K562 (cell line): ENCODE measurements around the gene ITGAE. TPM values are rescaled to one million over a fixed set of nuclear protein-coding genes. Genes with fewer than 3 reads are reported as not detected.

Experiments
- ARNT ChIP-seq, 2 experiments: fragments of 450-650 bp; IDR thresholded peaks; 2 replicates each; pipeline ENCODE4 v1.6.1; 2016; ENCODE audit warnings: mild to moderate bottlenecking in 1 of 2
- BRD9 ChIP-seq: fragments of 450-650 bp; IDR thresholded peaks from 2 replicates; pipeline ENCODE4 v1.6.1; 2018; ENCODE audit warnings: low read depth; ENCODE audit not compliant: partially characterized antibody
- C11orf30 ChIP-seq: fragments of 450-650 bp; IDR thresholded peaks from 2 replicates; pipeline ENCODE4 v1.6.1; 2016; ENCODE audit warnings: low read depth, mild to moderate bottlenecking
- CCNT2 ChIP-seq: IDR thresholded peaks from 2 replicates; pipeline ENCODE4 v1.6.1; 2011; ENCODE audit warnings: borderline replicate concordance, low read depth, mild to moderate bottlenecking, moderate library complexity, mixed read lengths, low read length; ENCODE audit not compliant: insufficient read length; ENCODE audit errors: extremely low read depth
- DMBX1 ChIP-seq: fragments of 250-450 bp; sonication (Bioruptor Pico); IDR thresholded peaks from 2 replicates; pipeline ENCODE4 v1.8.0; 2022; ENCODE audit warnings: inconsistent platforms, mild to moderate bottlenecking, moderate library complexity, borderline replicate concordance
- ELF2 ChIP-seq: fragments of 250-450 bp; sonication (Bioruptor Pico); IDR thresholded peaks from 2 replicates; pipeline ENCODE4 v1.5.0; 2021; ENCODE audit warnings: mild to moderate bottlenecking
- FUS ChIP-seq: fragments of 200-400 bp; formaldehyde crosslinking; optimal IDR thresholded peaks from 2 replicates; pipeline ENCODE3; 2017; ENCODE audit warnings: low read depth, low read length
- HDAC2 ChIP-seq: fragments of 450-650 bp; IDR thresholded peaks from 2 replicates; pipeline ENCODE4 v1.6.1; 2016; ENCODE audit warnings: mild to moderate bottlenecking
- HNRNPL ChIP-seq: fragments of 200-400 bp; formaldehyde crosslinking; IDR thresholded peaks from 2 replicates; pipeline ENCODE4 v1.6.1; 2017; ENCODE audit warnings: low read depth, mild to moderate bottlenecking, low read length
- KDM2B ChIP-seq: fragments of 250-450 bp; sonication (Bioruptor Pico); IDR thresholded peaks from 2 replicates; pipeline ENCODE4 v1.8.0; 2021; ENCODE audit warnings: mild to moderate bottlenecking, moderate library complexity
- MAFF ChIP-seq: IDR thresholded peaks from 2 replicates; pipeline ENCODE4 v1.6.1; 2012; ENCODE audit warnings: low read length, improper control_type of control experiment
- RCOR1 ChIP-seq, 2 experiments: IDR thresholded peaks; 2 replicates each; pipeline ENCODE4 v1.6.1; 2012; ENCODE audit warnings: low read depth in 2 of 2, low read length in 2 of 2, borderline replicate concordance in 1 of 2, improper control_type of control experiment in 1 of 2
- SP1 ChIP-seq: sonication (generic); formaldehyde crosslinking; IDR thresholded peaks from 2 replicates; pipeline ENCODE4 v1.8.1; 2022; ENCODE audit warnings: mild to moderate bottlenecking, missing genetic modification reagents
- SRF ChIP-seq, 2 experiments: fragments of 250-450, 450-650 bp in 1 of 2; sonication (Bioruptor Pico) in 1 of 2; sonication (generic) in 1 of 2; formaldehyde crosslinking; IDR thresholded peaks; 2 replicates each; pipeline versions ENCODE4 v1.5.0 to v1.5.1; 2020 to 2022; ENCODE audit warnings: mild to moderate bottlenecking in 1 of 2, missing genetic modification reagents in 1 of 2
- TRIM24 ChIP-seq, 2 experiments: fragments of 450-650 bp; IDR thresholded peaks; 2 replicates each; pipeline ENCODE4 v1.6.1; 2016
- ZBTB8A ChIP-seq: fragments of 450-650 bp; IDR thresholded peaks from 2 replicates; pipeline ENCODE4 v1.6.1; 2018; ENCODE audit warnings: mild to moderate bottlenecking, moderate library complexity; ENCODE audit not compliant: partially characterized antibody
- ZNF140 ChIP-seq: fragments of 250-450 bp; sonication (Bioruptor Pico); IDR thresholded peaks from 2 replicates; pipeline ENCODE4 v1.8.0; 2021; ENCODE audit warnings: moderate library complexity, mild to moderate bottlenecking, inconsistent platforms
- ZNF174 ChIP-seq: fragments of 250-450 bp; sonication (Bioruptor Pico); IDR thresholded peaks from 2 replicates; pipeline ENCODE4 v1.4.0; 2020; ENCODE audit warnings: mild to moderate bottlenecking
- ZNF253 ChIP-seq: fragments of 250-450 bp; sonication (Bioruptor Pico); conservative IDR thresholded peaks from 2 replicates; pipeline ENCODE4 v1.6.1; 2021; ENCODE audit warnings: mild to moderate bottlenecking
- ZNF77 ChIP-seq: fragments of 250-450 bp; sonication (Bioruptor Pico); IDR thresholded peaks from 2 replicates; pipeline ENCODE4 v1.5.0; 2020
- polyA plus RNA-seq, 8 experiments: library from polyadenylated mRNA; depleted of rRNA in 4 of 8; stranded (reverse) in 5 of 8; unstranded in 3 of 8; fragments of >200 nt; fragmentation: Nextera tagmentation in 2 of 8; fragmentation: Illumina TruSeq in 1 of 8; extraction: Ambion mirVana in 2 of 8; extraction: Trizol in 1 of 8; gene quantifications; 2 replicates each; pipeline versions ENCODE4 v1.2.1 to v1.2.3, GENCODE V29; 2011 to 2014; ENCODE audit warnings: inconsistent platforms in 1 of 8, missing spikeins in 1 of 8
- total RNA-seq, 7 experiments: library from RNA; depleted of rRNA in 6 of 7; stranded (reverse); fragments of >200 nt in 6 of 7; fragmentation: Illumina TruSeq in 2 of 7; extraction: Trizol in 2 of 7; gene quantifications; 2 replicates each; pipeline versions ENCODE4 v1.2.1 to v1.2.3, GENCODE V29; 2011 to 2021; ENCODE audit warnings: low replicate concordance in 1 of 7
- TF ChIP-seq, protein P1 (sequence below): sonication (generic); formaldehyde crosslinking; IDR thresholded peaks from 2 replicates; pipeline ENCODE4 v1.8.0; 2022; ENCODE audit warnings: mild to moderate bottlenecking, missing genetic modification reagents
- TF ChIP-seq, protein P2 (sequence below): sonication (generic); formaldehyde crosslinking; IDR thresholded peaks from 2 replicates; pipeline ENCODE4 v1.8.0; 2023; ENCODE audit warnings: mild to moderate bottlenecking, missing genetic modification reagents
- TF ChIP-seq, protein P3 (sequence below): fragments of 250-450 bp; sonication (Bioruptor Pico); IDR thresholded peaks from 2 replicates; pipeline ENCODE4 v1.8.0; 2021; ENCODE audit warnings: moderate library complexity, mild to moderate bottlenecking, inconsistent platforms
- TF ChIP-seq, protein P4 (sequence below): fragments of 250-450 bp; sonication (Bioruptor Pico); IDR thresholded peaks from 2 replicates; pipeline ENCODE4 v1.5.0; 2021

The ITGAE gene
- total and polyA plus RNA-seq, 9 of the 15 experiments (the other 6 are each of a cell fraction or from before 2014, with no cell fraction given): 14.8 to 160 (median 27.0) TPM

DNA sequence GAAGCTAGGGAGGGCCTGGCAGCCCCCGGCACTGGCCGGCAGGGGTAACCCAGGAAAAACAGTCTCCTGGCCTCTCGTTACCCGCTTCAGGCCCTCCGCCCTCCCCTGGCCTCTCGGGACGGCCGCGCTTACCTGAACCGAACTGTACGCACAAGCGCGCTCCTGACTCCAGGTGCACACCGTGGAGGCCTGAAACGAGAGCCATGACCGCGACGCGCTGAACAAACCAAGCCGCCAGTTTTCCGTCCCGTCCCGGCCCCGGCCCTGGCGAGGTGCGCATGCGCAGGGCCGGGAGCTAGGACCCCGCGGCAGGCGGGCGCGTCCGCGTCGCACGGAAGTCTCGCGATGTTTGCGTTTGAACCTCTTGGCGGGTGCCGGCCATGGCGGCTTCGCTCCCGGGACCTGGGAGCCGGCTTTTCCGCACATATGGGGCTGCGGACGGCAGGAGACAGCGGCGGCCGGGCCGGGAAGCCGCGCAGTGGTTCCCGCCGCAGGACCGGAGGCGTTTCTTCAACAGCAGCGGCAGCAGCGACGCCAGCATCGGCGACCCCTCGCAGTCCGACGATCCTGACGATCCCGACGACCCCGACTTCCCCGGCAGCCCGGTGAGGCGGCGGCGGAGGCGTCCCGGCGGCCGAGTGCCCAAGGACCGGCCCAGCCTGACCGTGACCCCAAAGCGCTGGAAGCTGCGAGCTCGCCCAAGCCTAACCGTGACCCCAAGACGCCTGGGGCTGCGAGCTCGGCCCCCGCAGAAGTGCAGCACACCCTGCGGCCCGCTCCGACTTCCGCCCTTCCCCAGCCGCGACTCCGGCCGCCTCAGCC, 77.2 kb downstream of the ITGAE start, which contains the start of gene HASPIN (continued):
- TF ChIP-seq CCNT2: peak; percentile 0
- TF ChIP-seq ZNF253: no peak
- TF ChIP-seq ZNF174 (CRISPR knock-in tag): no peak
- peak; percentile 63 for TF ChIP-seq C11orf30
- TF ChIP-seq TRIM24 (IDR thresholded peaks at IDR 0.05): no peak
- TF ChIP-seq SP1 (CRISPR knock-in tag): peak; percentile 57
- TF ChIP-seq HNRNPL: no peak
- TF ChIP-seq KDM2B (CRISPR knock-in tag): no peak
- no peak for TF ChIP-seq ELF2
- no peak; the same call in 1 of the 2 replicates for TF ChIP-seq MAFF
- TF ChIP-seq DMBX1 (CRISPR knock-in tag): no peak
- TF ChIP-seq ZNF140 (CRISPR knock-in tag): no peak
- TF ChIP-seq, protein P1, sequence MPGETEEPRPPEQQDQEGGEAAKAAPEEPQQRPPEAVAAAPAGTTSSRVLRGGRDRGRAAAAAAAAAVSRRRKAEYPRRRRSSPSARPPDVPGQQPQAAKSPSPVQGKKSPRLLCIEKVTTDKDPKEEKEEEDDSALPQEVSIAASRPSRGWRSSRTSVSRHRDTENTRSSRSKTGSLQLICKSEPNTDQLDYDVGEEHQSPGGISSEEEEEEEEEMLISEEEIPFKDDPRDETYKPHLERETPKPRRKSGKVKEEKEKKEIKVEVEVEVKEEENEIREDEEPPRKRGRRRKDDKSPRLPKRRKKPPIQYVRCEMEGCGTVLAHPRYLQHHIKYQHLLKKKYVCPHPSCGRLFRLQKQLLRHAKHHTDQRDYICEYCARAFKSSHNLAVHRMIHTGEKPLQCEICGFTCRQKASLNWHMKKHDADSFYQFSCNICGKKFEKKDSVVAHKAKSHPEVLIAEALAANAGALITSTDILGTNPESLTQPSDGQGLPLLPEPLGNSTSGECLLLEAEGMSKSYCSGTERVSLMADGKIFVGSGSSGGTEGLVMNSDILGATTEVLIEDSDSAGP (CRISPR knock-in tag): no peak
- no peak for TF ChIP-seq HDAC2
- no peak for TF ChIP-seq ZNF77 (CRISPR knock-in tag)
- TF ChIP-seq ZBTB8A: no peak
- TF ChIP-seq, protein P2, sequence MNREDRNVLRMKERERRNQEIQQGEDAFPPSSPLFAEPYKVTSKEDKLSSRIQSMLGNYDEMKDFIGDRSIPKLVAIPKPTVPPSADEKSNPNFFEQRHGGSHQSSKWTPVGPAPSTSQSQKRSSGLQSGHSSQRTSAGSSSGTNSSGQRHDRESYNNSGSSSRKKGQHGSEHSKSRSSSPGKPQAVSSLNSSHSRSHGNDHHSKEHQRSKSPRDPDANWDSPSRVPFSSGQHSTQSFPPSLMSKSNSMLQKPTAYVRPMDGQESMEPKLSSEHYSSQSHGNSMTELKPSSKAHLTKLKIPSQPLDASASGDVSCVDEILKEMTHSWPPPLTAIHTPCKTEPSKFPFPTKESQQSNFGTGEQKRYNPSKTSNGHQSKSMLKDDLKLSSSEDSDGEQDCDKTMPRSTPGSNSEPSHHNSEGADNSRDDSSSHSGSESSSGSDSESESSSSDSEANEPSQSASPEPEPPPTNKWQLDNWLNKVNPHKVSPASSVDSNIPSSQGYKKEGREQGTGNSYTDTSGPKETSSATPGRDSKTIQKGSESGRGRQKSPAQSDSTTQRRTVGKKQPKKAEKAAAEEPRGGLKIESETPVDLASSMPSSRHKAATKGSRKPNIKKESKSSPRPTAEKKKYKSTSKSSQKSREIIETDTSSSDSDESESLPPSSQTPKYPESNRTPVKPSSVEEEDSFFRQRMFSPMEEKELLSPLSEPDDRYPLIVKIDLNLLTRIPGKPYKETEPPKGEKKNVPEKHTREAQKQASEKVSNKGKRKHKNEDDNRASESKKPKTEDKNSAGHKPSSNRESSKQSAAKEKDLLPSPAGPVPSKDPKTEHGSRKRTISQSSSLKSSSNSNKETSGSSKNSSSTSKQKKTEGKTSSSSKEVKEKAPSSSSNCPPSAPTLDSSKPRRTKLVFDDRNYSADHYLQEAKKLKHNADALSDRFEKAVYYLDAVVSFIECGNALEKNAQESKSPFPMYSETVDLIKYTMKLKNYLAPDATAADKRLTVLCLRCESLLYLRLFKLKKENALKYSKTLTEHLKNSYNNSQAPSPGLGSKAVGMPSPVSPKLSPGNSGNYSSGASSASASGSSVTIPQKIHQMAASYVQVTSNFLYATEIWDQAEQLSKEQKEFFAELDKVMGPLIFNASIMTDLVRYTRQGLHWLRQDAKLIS (CRISPR knock-in tag): no peak
- TF ChIP-seq BRD9: no peak
- no peak for TF ChIP-seq ARNT (IDR thresholded peaks at IDR 0.05)
- TF ChIP-seq, protein P3, sequence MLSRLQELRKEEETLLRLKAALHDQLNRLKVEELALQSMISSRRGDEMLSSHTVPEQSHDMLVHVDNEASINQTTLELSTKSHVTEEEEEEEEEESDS (CRISPR knock-in tag): no peak
- no peak for TF ChIP-seq FUS
- no peak for TF ChIP-seq SRF (CRISPR knock-in tag; IDR thresholded peaks at IDR 0.05)
- peak in 1 of 2 experiments; percentile 56; a peak in 2 of 4 replicates for TF ChIP-seq RCOR1 (IDR thresholded peaks at IDR 0.05; ENCODE audit: borderline replicate concordance in 1 of 2, low read depth in 2 of 2, low read length in 2 of 2)
- TF ChIP-seq, protein P4, sequence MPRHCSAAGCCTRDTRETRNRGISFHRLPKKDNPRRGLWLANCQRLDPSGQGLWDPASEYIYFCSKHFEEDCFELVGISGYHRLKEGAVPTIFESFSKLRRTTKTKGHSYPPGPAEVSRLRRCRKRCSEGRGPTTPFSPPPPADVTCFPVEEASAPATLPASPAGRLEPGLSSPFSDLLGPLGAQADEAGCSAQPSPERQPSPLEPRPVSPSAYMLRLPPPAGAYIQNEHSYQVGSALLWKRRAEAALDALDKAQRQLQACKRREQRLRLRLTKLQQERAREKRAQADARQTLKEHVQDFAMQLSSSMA (CRISPR knock-in tag): no peak
